GM23338 (cell line): ENCODE results near the gene MATN1. TPM values are rescaled to one million over a fixed set of nuclear protein-coding genes. Genes with fewer than 3 reads are reported as not detected.
A peak's percentile ranks its signal among the peaks of the same experiment; 100 is the strongest.

Experiments used
- ATAC-seq: fragments of 200-7000 bp; cut with Tn5 transposase; 3 replicates; pipeline ENCODE4 v1.9.1; 2020
- DNase-seq: peaks from one replicate; pipeline ENCODE4 v3.0.0-alpha.2; 2015; ENCODE audit warnings: low spot score
- H2AFZ ChIP-seq: fragments of 200-600 bp; sonication (generic); 2 replicates; pipeline ENCODE4 v1.8.0; 2016; ENCODE audit warnings: antibody characterized with exemption, mild to moderate bottlenecking, moderate library complexity
- H3F3A ChIP-seq: fragments of 200-600 bp; sonication (generic); replicated peaks from 2 replicates; pipeline ENCODE4 v1.8.0; 2017; ENCODE audit warnings: antibody characterized with exemption, mixed run types, low read depth
- H3K27ac ChIP-seq: fragments of 200-600 bp; sonication (generic); 2 replicates; pipeline ENCODE4 v1.6.1; 2016; ENCODE audit warnings: low read depth
- H3K27me3 ChIP-seq: fragments of 200-600 bp; sonication (generic); 2 replicates; pipeline ENCODE4 v1.8.0; 2016; ENCODE audit warnings: mild to moderate bottlenecking, mixed run types, moderate library complexity; ENCODE audit not compliant: insufficient read depth
- H3K36me3 ChIP-seq: fragments of 200-600 bp; sonication (generic); 2 replicates; pipeline ENCODE4 v1.8.0; 2016; ENCODE audit warnings: mild to moderate bottlenecking; ENCODE audit not compliant: insufficient read depth
- H3K4me1 ChIP-seq: fragments of 200-600 bp; sonication (generic); 2 replicates; pipeline ENCODE4 v1.8.0; 2016; ENCODE audit warnings: mild to moderate bottlenecking, moderate library complexity; ENCODE audit not compliant: insufficient read depth
- H3K4me2 ChIP-seq: fragments of 200-600 bp; sonication (generic); 2 replicates; pipeline ENCODE4 v1.7.1; 2017; ENCODE audit warnings: mixed run types
- H3K4me3 ChIP-seq: fragments of 200-600 bp; sonication (generic); 2 replicates; pipeline ENCODE4 v1.6.1; 2016; ENCODE audit warnings: mixed run types
- H3K79me2 ChIP-seq: fragments of 200-600 bp; sonication (generic); replicated peaks from 2 replicates; pipeline ENCODE4 v1.8.0; 2017; ENCODE audit warnings: mild to moderate bottlenecking; ENCODE audit not compliant: insufficient read depth
- H3K9me2 ChIP-seq: fragments of 200-600 bp; sonication (generic); 2 replicates; pipeline ENCODE4 v1.8.0; 2017; ENCODE audit not compliant: insufficient read depth
- H4K20me1 ChIP-seq: fragments of 200-600 bp; sonication (generic); replicated peaks from 2 replicates; pipeline ENCODE4 v1.8.0; 2017; ENCODE audit warnings: mild to moderate bottlenecking; ENCODE audit not compliant: insufficient read depth
- H3K27ac Mint-ChIP-seq: 2 replicates; pipeline ENCODE4 v1.8.0; 2020; ENCODE audit warnings: inconsistent platforms, mild to moderate bottlenecking, moderate library complexity, mixed read lengths
- H3K27me3 Mint-ChIP-seq: 3 replicates; pipeline ENCODE4 v1.8.0; 2022; ENCODE audit warnings: low read depth, mild to moderate bottlenecking, moderate library complexity, mixed read lengths, inconsistent platforms; ENCODE audit not compliant: insufficient read depth, poor library complexity
- H3K36me3 Mint-ChIP-seq: 3 replicates; pipeline ENCODE4 v1.8.0; 2021; ENCODE audit warnings: low read depth, mild to moderate bottlenecking, inconsistent platforms, moderate library complexity, mixed read lengths
- H3K4me1 Mint-ChIP-seq: 3 replicates; pipeline ENCODE4 v1.8.0; 2020; ENCODE audit warnings: mild to moderate bottlenecking, inconsistent platforms, mixed read lengths
- H3K4me3 Mint-ChIP-seq: 3 replicates; pipeline ENCODE4 v1.8.0; 2021; ENCODE audit warnings: moderate library complexity, mild to moderate bottlenecking, inconsistent platforms, mixed read lengths
- H3K9me3 Mint-ChIP-seq: 3 replicates; pipeline ENCODE4 v1.8.0; 2020; ENCODE audit warnings: moderate library complexity, mild to moderate bottlenecking, inconsistent platforms, mixed read lengths
- CREB1 ChIP-seq: fragments of 250-450 bp; sonication (Bioruptor Pico); IDR thresholded peaks from 2 replicates; pipeline ENCODE4 v1.5.0; 2020; ENCODE audit warnings: low read depth, mild to moderate bottlenecking, moderate library complexity
- CTCF ChIP-seq, 2 experiments: fragments of 200-600 bp in 1 of 2; sonication (generic) in 1 of 2; conservative IDR thresholded peaks; 2 replicates each; pipeline versions ENCODE4 v1.5.1 to v1.6.1; 2016 to 2017; ENCODE audit warnings: antibody characterized with exemption in 2 of 2, low read depth in 2 of 2, mild to moderate bottlenecking in 2 of 2, moderate library complexity in 1 of 2
- ETS1 ChIP-seq: IDR thresholded peaks from 2 replicates; pipeline ENCODE4 v1.6.1; 2016; ENCODE audit warnings: antibody characterized with exemption
- EZH2 ChIP-seq: fragments of 200-600 bp; sonication (generic); IDR thresholded peaks from one replicate; pipeline ENCODE4 v1.8.0; 2017; ENCODE audit warnings: antibody characterized with exemption, mild to moderate bottlenecking, low read depth; ENCODE audit not compliant: unreplicated experiment
- EZH2phosphoT487 ChIP-seq: fragments of 200-600 bp; sonication (generic); IDR thresholded peaks from one replicate; pipeline ENCODE4 v1.8.1; 2018; ENCODE audit warnings: antibody characterized with exemption; ENCODE audit not compliant: unreplicated experiment
- JUNB ChIP-seq: IDR thresholded peaks from one replicate; pipeline ENCODE4 v1.6.1; 2016; ENCODE audit warnings: antibody characterized with exemption; ENCODE audit not compliant: unreplicated experiment
- NANOG ChIP-seq: IDR thresholded peaks from 2 replicates; pipeline ENCODE4 v1.6.1; 2016; ENCODE audit warnings: antibody characterized with exemption, borderline replicate concordance
- POLR2AphosphoS5 ChIP-seq: IDR thresholded peaks from 2 replicates; pipeline ENCODE4 v1.6.1; 2016; ENCODE audit warnings: antibody characterized with exemption, low read depth
- REST ChIP-seq: IDR thresholded peaks from one replicate; pipeline ENCODE4 v1.6.1; 2018; ENCODE audit warnings: antibody characterized with exemption; ENCODE audit not compliant: unreplicated experiment
- STAT1 ChIP-seq: IDR thresholded peaks from one replicate; pipeline ENCODE4 v1.6.1; 2016; ENCODE audit warnings: antibody characterized with exemption; ENCODE audit not compliant: unreplicated experiment
- ZNF114 ChIP-seq: fragments of 250-450 bp; sonication (Bioruptor Pico); IDR thresholded peaks from 2 replicates; pipeline ENCODE4 v1.5.0; 2020; ENCODE audit warnings: mild to moderate bottlenecking, moderate library complexity
- ZNF331 ChIP-seq: fragments of 250-450 bp; sonication (Bioruptor Pico); IDR thresholded peaks from 2 replicates; pipeline ENCODE4 v1.5.0; 2020; ENCODE audit warnings: low read depth, mild to moderate bottlenecking, moderate library complexity
- ZNF462 ChIP-seq: fragments of 250-450 bp; sonication (Bioruptor Pico); IDR thresholded peaks from 2 replicates; pipeline ENCODE4 v1.5.0; 2020; ENCODE audit warnings: mild to moderate bottlenecking, moderate library complexity
- polyA plus RNA-seq: library from polyadenylated mRNA; unstranded; fragments of >200 nt; fragmentation: Nextera tagmentation; extraction: Ambion mirVana; gene quantifications from 2 replicates; pipeline ENCODE4 v1.2.1, GENCODE V29; 2016
- total RNA-seq: library from RNA; depleted of rRNA; stranded (reverse); fragments of >200 nt; shearing (Covaris generic); gene quantifications from 2 replicates; pipeline ENCODE4 v1.2.3, GENCODE V29; 2014

The MATN1 gene
- total and polyA plus RNA-seq, 2 experiments from 2014 or later = 0.08 to 0.31 TPM

GRCh38 chr1:30763651-30764248 lies 40.4 kb upstream of the MATN1 start:
- ATAC-seq = no peak
- H3K9me3 Mint-ChIP-seq = no peaks in the 10 kb centered on the region
- H3K36me3 Mint-ChIP-seq = no peaks in the 10 kb centered on the region

More at GRCh38 chr1:30763651-30764248, 40.4 kb upstream of the MATN1 start:
- Histone ChIP-seq H3K79me2 (no peaks in the 10 kb centered on the region), H3K27ac (no peak overlapping the region), H4K20me1 (no peaks in the 10 kb centered on the region), H2AFZ (no peak overlapping the region), H3F3A (no peaks in the 10 kb centered on the region), H3K4me3 (no peak overlapping the region), H3K9me2 (no peaks in the 10 kb centered on the region), H3K27me3 (no peaks in the 10 kb centered on the region), H3K4me2 (no peak overlapping the region), H3K4me1 (peaks cover 8% of the 10 kb centered on the region; the same call in 1 of the 2 replicates), H3K36me3 (no peaks in the 10 kb centered on the region)
- Mint-ChIP-seq H3K27ac (peak overlapping the region; percentile 73; the same call in 1 of the 2 replicates), H3K4me1 (peaks cover 8% of the 10 kb centered on the region), H3K27me3 (peaks cover 7% of the 10 kb centered on the region), H3K4me3 (no peak overlapping the region)
- TF ChIP-seq ZNF114 (no peak), ZNF462 (CRISPR knock-in tag) (no peak), REST (no peak), ETS1 (no peak), STAT1 (no peak), NANOG (no peak), CTCF (conservative IDR thresholded peaks at IDR 0.05; ENCODE audit: low read depth in 2 of 2) (no peak), JUNB (no peak), CREB1 (no peak), POLR2AphosphoS5 (no peak), EZH2phosphoT487 (no peak), EZH2 (no peak), ZNF331 (no peak)
- no peak for DNase-seq
